Measurements from ENCODE around the gene IGFBP5. TPM values are rescaled to one million over a fixed set of nuclear protein-coding genes. Genes with fewer than 3 reads are reported as not detected.

The IGFBP5 gene
- total RNA-seq, 1 donor from 2014 or later = 415 TPM

DNA sequence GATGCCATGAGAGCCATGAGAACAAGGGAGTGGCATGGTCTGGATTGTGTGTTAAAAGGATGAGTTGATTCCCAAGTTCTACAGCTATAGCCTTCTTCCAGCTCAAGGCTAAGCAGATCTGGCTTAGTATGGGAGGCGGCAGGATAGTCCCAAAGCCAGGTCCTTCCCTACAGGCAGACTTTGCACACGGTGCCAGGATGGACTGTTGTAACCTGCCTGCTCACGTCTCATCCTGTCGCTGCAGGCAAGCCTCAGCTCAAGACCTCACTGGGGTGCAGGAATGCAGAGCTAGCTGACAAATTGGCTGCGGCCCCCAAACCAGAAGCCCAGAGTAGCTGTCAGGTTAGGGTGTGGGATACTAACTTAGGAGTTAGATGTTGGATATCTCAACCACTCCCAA, 28.8 kb upstream of the IGFBP5 start:
- DNase-seq (ENCODE audit: low spot score in 2 of 2, unreplicated experiment in 2 of 2) = no peak
- Mint-ChIP-seq H3K4me1 (no peaks in the 10 kb centered on the region), H3K27me3 (ENCODE audit: low read depth) (no peaks in the 10 kb centered on the region), H3K36me3 (no peaks in the 10 kb centered on the region), H3K27ac (no peak overlapping the region), H3K4me3 (no peak overlapping the region), H3K9me3 (no peaks in the 10 kb centered on the region)
- TF ChIP-seq, protein P1, sequence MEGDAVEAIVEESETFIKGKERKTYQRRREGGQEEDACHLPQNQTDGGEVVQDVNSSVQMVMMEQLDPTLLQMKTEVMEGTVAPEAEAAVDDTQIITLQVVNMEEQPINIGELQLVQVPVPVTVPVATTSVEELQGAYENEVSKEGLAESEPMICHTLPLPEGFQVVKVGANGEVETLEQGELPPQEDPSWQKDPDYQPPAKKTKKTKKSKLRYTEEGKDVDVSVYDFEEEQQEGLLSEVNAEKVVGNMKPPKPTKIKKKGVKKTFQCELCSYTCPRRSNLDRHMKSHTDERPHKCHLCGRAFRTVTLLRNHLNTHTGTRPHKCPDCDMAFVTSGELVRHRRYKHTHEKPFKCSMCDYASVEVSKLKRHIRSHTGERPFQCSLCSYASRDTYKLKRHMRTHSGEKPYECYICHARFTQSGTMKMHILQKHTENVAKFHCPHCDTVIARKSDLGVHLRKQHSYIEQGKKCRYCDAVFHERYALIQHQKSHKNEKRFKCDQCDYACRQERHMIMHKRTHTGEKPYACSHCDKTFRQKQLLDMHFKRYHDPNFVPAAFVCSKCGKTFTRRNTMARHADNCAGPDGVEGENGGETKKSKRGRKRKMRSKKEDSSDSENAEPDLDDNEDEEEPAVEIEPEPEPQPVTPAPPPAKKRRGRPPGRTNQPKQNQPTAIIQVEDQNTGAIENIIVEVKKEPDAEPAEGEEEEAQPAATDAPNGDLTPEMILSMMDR (IDR thresholded peaks at IDR 0.05; ENCODE audit: unreplicated experiment) = no peak

DNA sequence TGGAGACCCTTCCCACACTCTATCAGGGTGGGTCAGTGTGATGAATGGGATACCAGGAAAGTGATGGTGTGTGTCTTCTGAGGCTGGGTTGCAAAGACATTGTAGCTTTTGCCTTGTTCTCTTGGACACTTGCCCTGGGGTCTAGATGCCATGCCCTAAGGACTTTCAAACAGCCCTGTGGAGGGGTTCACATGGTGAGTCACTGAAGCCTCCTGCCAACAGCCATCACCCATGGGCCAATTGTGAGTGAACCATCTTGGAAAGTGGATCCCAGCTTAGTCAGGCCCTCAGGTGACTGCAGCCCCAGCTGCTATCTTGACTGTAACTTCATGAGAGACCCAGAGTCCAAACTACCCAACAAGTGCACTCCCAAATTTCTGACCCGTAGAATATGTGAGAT, 25.8 kb upstream of the IGFBP5 start:
- no peaks in the 10 kb centered on the region for H3K27me3 Mint-ChIP-seq (ENCODE audit: low read depth)
- peaks cover 4% of the 10 kb centered on the region for H3K4me1 Mint-ChIP-seq
- H3K4me3 Mint-ChIP-seq = no peak overlapping the region
- no peaks in the 10 kb centered on the region for H3K36me3 Mint-ChIP-seq
- no peaks in the 10 kb centered on the region for H3K9me3 Mint-ChIP-seq
- TF ChIP-seq, protein P1 (IDR thresholded peaks at IDR 0.05; ENCODE audit: unreplicated experiment) = no peak
- no peak for DNase-seq (ENCODE audit: low spot score in 2 of 2, unreplicated experiment in 2 of 2)
- no peak overlapping the region for H3K27ac Mint-ChIP-seq

DNA sequence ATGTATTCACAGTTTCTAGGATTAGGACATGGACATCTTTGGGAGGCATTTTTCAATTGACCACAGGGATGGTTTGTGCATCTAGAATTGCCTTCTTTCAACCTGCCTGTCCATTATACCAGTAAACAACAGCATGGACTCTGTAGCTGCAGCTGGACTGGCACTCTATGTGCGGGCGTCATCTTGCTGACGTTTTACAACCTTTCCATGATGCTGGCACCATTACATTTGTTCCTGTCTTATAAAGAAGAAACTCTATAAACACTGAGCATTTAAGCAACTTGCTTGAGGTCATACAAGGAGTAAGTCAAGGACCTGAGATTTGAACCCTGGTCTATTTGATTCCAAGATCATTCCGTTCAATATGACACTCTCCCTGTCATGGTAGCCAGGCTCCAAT, 25.4 kb upstream of the IGFBP5 start:
- no peaks in the 10 kb centered on the region for H3K9me3 Mint-ChIP-seq
- no peaks in the 10 kb centered on the region for H3K36me3 Mint-ChIP-seq
- H3K4me1 Mint-ChIP-seq = peaks cover 4% of the 10 kb centered on the region
- DNase-seq (ENCODE audit: low spot score in 2 of 2, unreplicated experiment in 2 of 2) = no peak
- no peak overlapping the region for H3K4me3 Mint-ChIP-seq
- TF ChIP-seq, protein P1 (IDR thresholded peaks at IDR 0.05; ENCODE audit: unreplicated experiment) = no peak
- H3K27me3 Mint-ChIP-seq (ENCODE audit: low read depth) = no peaks in the 10 kb centered on the region
- H3K27ac Mint-ChIP-seq = no peak overlapping the region

DNA sequence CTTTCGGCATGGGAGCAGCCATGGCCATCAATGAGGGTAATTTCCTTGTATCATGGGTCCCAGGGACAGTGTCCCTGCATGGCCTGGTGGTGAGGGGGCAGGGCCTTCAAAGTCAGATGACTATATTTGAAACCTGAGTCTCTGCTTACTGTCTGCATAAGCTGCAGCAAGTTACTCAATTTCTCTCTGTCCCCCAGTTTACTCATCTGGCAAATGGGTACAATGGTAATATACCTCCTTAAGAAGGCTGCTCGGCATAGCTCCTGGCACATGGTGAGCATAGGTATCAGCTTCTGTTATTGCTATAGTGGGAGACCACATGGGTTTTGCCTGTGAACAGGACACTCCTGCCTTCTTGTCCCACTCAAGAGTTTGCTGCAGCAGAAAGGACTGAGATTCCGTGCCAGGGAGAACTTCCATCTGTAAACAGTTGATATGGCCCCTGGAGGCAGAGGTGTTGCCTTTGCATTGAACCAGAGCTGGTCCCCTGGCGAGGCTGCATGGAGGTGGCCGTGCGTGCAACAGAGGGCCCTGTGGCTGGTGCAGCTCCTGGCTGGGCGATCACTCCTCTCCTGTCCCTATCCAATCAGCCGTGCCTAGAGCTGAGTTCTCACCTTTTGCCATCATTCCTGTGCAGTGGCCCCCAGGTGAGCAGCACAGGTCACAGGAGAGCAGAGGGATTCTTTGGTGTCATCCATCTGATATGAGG, 22.7 kb upstream of the IGFBP5 start:
- H3K4me3 Mint-ChIP-seq = no peak overlapping the region
- H3K4me1 Mint-ChIP-seq = peaks cover 23% of the 10 kb centered on the region
- no peak for DNase-seq (ENCODE audit: low spot score in 2 of 2, unreplicated experiment in 2 of 2)
- no peaks in the 10 kb centered on the region for H3K9me3 Mint-ChIP-seq
- H3K27me3 Mint-ChIP-seq (ENCODE audit: low read depth) = no peaks in the 10 kb centered on the region
- H3K27ac Mint-ChIP-seq = no peak overlapping the region
- H3K36me3 Mint-ChIP-seq = no peaks in the 10 kb centered on the region
- TF ChIP-seq, protein P1 (IDR thresholded peaks at IDR 0.05; ENCODE audit: unreplicated experiment) = no peak

DNA sequence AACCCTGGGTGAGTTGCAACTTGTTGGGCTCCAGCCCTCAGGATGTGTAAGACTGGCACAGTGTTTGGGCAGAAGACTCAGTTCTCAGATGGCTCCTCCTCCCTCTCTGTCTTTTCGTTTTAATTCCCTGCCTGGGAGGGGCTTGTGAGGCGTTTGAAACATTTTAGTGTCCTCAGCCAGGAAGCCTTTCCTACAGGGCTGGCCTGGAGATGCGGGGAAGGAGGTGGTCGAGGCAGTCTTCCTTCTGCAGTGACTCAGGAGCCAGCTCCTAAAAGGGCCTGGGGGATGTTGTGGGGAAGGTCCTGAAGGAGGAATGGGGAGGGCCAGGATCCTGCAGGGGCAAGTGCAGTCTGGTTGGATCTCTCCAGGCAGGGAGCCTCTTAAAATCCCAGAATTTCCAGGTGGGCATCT, 22.1 kb upstream of the IGFBP5 start:
- Mint-ChIP-seq H3K36me3 (no peaks in the 10 kb centered on the region), H3K9me3 (no peaks in the 10 kb centered on the region), H3K4me3 (no peak overlapping the region), H3K27me3 (ENCODE audit: low read depth) (no peaks in the 10 kb centered on the region), H3K4me1 (peaks cover 23% of the 10 kb centered on the region), H3K27ac (no peak overlapping the region)
- TF ChIP-seq, protein P1 (IDR thresholded peaks at IDR 0.05; ENCODE audit: unreplicated experiment) = no peak
- DNase-seq (ENCODE audit: low spot score in 2 of 2, unreplicated experiment in 2 of 2) = no peak

Measured in mesothelial cell of epicardium (in vitro differentiated cells).